ENCODE results near the gene NEURL1.

The NEURL1 gene

GRCh38 chr10:103545366-103545765 lies 51.9 kb downstream of the NEURL1 start:
- no peak for DNase-seq (ENCODE audit: low read depth in 3 of 3, low spot score in 1 of 3)

GRCh38 chr10:103545771-103546281 lies 52.3 kb downstream of the NEURL1 start:
- no peak for DNase-seq (ENCODE audit: low read depth in 3 of 3, low spot score in 1 of 3)

- DNase-seq (ENCODE audit: low read depth in 3 of 3, low spot score in 1 of 3): no peak
Observed at GRCh38 chr10:103546401-103546800, 52.9 kb downstream of the NEURL1 start.

GRCh38 chr10:103547391-103547946 lies 54.0 kb downstream of the NEURL1 start:
- no peak for DNase-seq (ENCODE audit: low read depth in 3 of 3, low spot score in 1 of 3)

GRCh38 chr10:103548006-103548405 lies 54.5 kb downstream of the NEURL1 start:
- DNase-seq (ENCODE audit: low read depth in 3 of 3, low spot score in 1 of 3): no peak

- no peak for DNase-seq (ENCODE audit: low read depth in 3 of 3, low spot score in 1 of 3)
Observed at GRCh38 chr10:103548581-103549348, 55.3 kb downstream of the NEURL1 start.

GRCh38 chr10:103549349-103549685 lies 55.8 kb downstream of the NEURL1 start:
- DNase-seq (ENCODE audit: low read depth in 3 of 3, low spot score in 1 of 3): no peak

- no peak for DNase-seq (ENCODE audit: low read depth in 3 of 3, low spot score in 1 of 3)
Observed at GRCh38 chr10:103550229-103550628, 56.7 kb downstream of the NEURL1 start.

GRCh38 chr10:103551619-103552602 lies 58.4 kb downstream of the NEURL1 start:
- DNase-seq (ENCODE audit: low read depth in 3 of 3, low spot score in 1 of 3): no peak

- DNase-seq (ENCODE audit: low read depth in 3 of 3, low spot score in 1 of 3): no peak
Observed at GRCh38 chr10:103552856-103553742, 59.6 kb downstream of the NEURL1 start.

- no peak for DNase-seq (ENCODE audit: low read depth in 3 of 3, low spot score in 1 of 3)
Observed at GRCh38 chr10:103553743-103554487, 60.4 kb downstream of the NEURL1 start.

- DNase-seq (ENCODE audit: low read depth in 3 of 3, low spot score in 1 of 3): no peak
Observed at GRCh38 chr10:103554488-103555324, 61.2 kb downstream of the NEURL1 start.

- no peak for DNase-seq (ENCODE audit: low read depth in 3 of 3, low spot score in 1 of 3)
Observed at GRCh38 chr10:103555325-103555649, 61.8 kb downstream of the NEURL1 start.

- DNase-seq (ENCODE audit: low read depth in 3 of 3, low spot score in 1 of 3): no peak
Observed at GRCh38 chr10:103555712-103556111, 62.2 kb downstream of the NEURL1 start.

- no peak for DNase-seq (ENCODE audit: low read depth in 3 of 3, low spot score in 1 of 3)
Observed at GRCh38 chr10:103556383-103557007, 63.0 kb downstream of the NEURL1 start.

GRCh38 chr10:103557455-103557854 lies 64.0 kb downstream of the NEURL1 start:
- no peak for DNase-seq (ENCODE audit: low read depth in 3 of 3, low spot score in 1 of 3)

GRCh38 chr10:103558911-103559310 lies 65.4 kb downstream of the NEURL1 start:
- DNase-seq (ENCODE audit: low read depth in 3 of 3, low spot score in 1 of 3): no peak

GRCh38 chr10:103559776-103560175 lies 66.3 kb downstream of the NEURL1 start:
- no peak for DNase-seq (ENCODE audit: low read depth in 3 of 3, low spot score in 1 of 3)

- DNase-seq (ENCODE audit: low read depth in 3 of 3, low spot score in 1 of 3): no peak
Observed at GRCh38 chr10:103560886-103561285, 67.4 kb downstream of the NEURL1 start.

Data from stimulated activated CD4-positive, alpha-beta T cell treated with anti-CD3 and anti-CD28 coated beads, TNF-alpha, amount 100 ng/mL, for 1 hour (primary cell).